Activated CD4-positive, alpha-beta T cell treated with anti-CD3 and anti-CD28 coated beads, Interleukin-2, amount 10 ng/mL, durations not matched to agents 7 days and 5 days (primary cell): Measurements from ENCODE around the gene NCKAP5. TPM values are rescaled to one million over a fixed set of nuclear protein-coding genes. Genes with fewer than 3 reads are reported as not detected.

Experiments
- CTCF ChIA-PET: fragments of 350-600 bp; sonication (Branson Sonifier 250); formaldehyde crosslinking; loops from one replicate; lab custom pipeline; 2021; ENCODE audit warnings: antibody characterized with exemption; lab: Charles Lee
- POLR2A ChIA-PET: fragments of 350-600 bp; sonication (Branson Sonifier 250); formaldehyde crosslinking; loops from one replicate; lab custom pipeline; 2021; ENCODE audit warnings: antibody characterized with exemption; lab: Charles Lee
- DNase-seq: peaks from one replicate; pipeline ENCODE4 v3.0.0-alpha.2; 2020
- H3K27ac Mint-ChIP-seq: one replicate; pipeline ENCODE4 v1.8.0; 2021; ENCODE audit warnings: mild to moderate bottlenecking, moderate library complexity, mixed read lengths
- H3K27me3 Mint-ChIP-seq: one replicate; pipeline ENCODE4 v1.8.0; 2021; ENCODE audit warnings: mixed read lengths
- H3K36me3 Mint-ChIP-seq: one replicate; pipeline ENCODE4 v1.8.0; 2021; ENCODE audit warnings: low read depth, mixed read lengths
- H3K4me1 Mint-ChIP-seq: one replicate; pipeline ENCODE4 v1.8.0; 2021; ENCODE audit warnings: mixed read lengths
- H3K4me3 Mint-ChIP-seq: one replicate; pipeline ENCODE4 v1.8.0; 2021; ENCODE audit warnings: mild to moderate bottlenecking, moderate library complexity, mixed read lengths
- H3K9me3 Mint-ChIP-seq: one replicate; pipeline ENCODE4 v1.8.0; 2021; ENCODE audit warnings: mixed read lengths
- total RNA-seq, 2 experiments: library from RNA; stranded (reverse); gene quantifications; one replicate each; pipeline ENCODE4 v1.2.3, GENCODE V29; 2021

NCKAP5 gene
- total RNA-seq, 2 experiments from 2014 or later = not detected

DNA sequence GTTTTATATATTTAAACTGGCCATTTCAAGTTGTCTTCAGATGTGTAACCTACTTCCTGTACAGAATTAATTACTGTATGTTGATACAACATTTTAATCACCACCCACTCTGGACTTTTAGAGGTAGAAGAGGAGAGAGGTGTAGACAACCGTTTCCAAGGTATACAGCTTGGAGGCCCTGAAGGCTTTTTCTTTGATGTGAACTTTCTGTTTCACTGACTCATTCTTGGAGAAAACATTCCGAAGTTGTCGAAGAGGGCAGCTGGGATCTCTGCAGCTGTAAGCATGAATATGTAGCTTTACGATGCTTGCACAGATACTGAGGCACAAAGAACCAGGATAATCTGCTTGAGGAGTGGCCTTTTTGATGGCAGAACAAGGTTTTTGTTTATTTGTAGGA is 137.0 kb downstream of the NCKAP5 start:
- H3K36me3 Mint-ChIP-seq = no peaks in the 10 kb centered on the region
- no peaks in the 10 kb centered on the region for H3K9me3 Mint-ChIP-seq

DNA sequence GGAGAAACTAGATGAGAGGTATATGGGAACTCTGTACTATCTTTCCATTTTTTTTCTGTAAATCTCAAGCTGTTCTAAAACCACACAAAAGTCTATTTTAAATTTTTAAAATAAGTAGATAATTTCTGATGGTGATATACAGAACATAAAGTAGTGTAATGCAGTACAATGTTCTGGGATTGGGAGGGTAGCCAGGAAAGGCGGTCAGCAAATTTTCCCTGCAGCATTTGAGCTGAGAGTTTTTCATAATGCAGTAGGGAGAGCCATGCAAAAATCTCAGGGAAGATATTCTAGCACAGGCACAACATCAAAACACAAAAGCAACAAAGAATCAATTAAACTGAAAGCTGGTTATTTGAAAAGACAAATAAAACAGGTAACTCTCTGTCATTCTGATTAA is 141.5 kb downstream of the NCKAP5 start:
- no peaks in the 10 kb centered on the region for H3K9me3 Mint-ChIP-seq
- POLR2A ChIA-PET = no interaction called here
- CTCF ChIA-PET = no interaction called here
- H3K27me3 Mint-ChIP-seq = no peaks in the 10 kb centered on the region
- H3K4me1 Mint-ChIP-seq = no peaks in the 10 kb centered on the region
- H3K27ac Mint-ChIP-seq = no peak overlapping the region
- DNase-seq = no peak
- no peaks in the 10 kb centered on the region for H3K36me3 Mint-ChIP-seq
- no peak overlapping the region for H3K4me3 Mint-ChIP-seq

More for the DNA sequence above, 137.0 kb downstream of the NCKAP5 start:
- no peak overlapping the region for H3K4me3 Mint-ChIP-seq
- no peaks in the 10 kb centered on the region for H3K27me3 Mint-ChIP-seq
- H3K4me1 Mint-ChIP-seq = no peaks in the 10 kb centered on the region
- DNase-seq = no peak
- CTCF ChIA-PET = no interaction called here
- no peak overlapping the region for H3K27ac Mint-ChIP-seq
- POLR2A ChIA-PET = no interaction called here

DNA sequence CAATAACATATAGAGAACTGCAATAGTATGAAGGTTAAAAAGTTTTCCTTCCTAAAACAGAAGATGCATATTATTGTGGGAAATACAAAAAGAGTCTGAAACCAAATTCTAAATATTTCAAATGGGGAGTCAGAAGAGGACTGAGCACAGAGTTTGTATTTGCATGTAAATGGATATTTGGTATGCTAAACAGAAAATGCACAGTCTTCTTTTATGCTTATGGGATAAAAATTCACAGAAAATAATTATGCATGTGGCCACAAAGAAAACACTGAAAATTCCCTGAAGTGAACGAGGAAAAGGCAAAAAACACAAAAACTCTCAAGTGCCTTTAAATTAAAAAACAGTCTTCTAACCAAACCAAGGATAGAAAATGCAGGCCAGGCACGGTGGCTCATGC is 142.7 kb downstream of the NCKAP5 start:
- POLR2A ChIA-PET = no interaction called here
- no peaks in the 10 kb centered on the region for H3K36me3 Mint-ChIP-seq
- H3K27me3 Mint-ChIP-seq = no peaks in the 10 kb centered on the region

DNA sequence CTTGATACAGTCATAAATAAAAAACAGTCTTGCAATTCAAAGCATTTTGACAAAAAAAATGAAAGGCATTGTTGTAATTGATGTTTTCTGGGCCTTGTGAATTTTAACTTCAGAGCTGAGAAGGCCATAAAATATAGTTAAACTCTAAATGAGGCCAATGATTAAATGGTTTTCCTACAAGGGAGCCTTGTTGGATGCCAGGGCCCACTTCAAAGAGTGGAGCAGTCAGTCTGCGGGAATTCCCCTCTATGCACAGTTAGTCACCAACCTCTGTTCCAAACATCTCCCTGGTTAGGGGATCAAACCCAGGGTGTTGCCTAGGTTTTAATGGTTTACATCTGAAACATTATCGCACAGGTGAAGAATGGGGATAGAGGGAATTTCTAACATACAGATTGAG is 143.4 kb downstream of the NCKAP5 start:
- ChIA-PET POLR2A (no interaction called here), CTCF (interaction anchor here (1.4 kb wide), 1 partner anchor 24 kb away, joined by 3 read pairs; no protein-coding TSS in a partner anchor)
- H3K4me3 Mint-ChIP-seq = no peak overlapping the region
- no peaks in the 10 kb centered on the region for H3K27me3 Mint-ChIP-seq
- H3K36me3 Mint-ChIP-seq = no peaks in the 10 kb centered on the region
- DNase-seq = no peak
- no peaks in the 10 kb centered on the region for H3K4me1 Mint-ChIP-seq
- no peak overlapping the region for H3K27ac Mint-ChIP-seq
- H3K9me3 Mint-ChIP-seq = no peaks in the 10 kb centered on the region

More for the DNA sequence above, 142.7 kb downstream of the NCKAP5 start:
- CTCF ChIA-PET = no interaction called here
- no peak overlapping the region for H3K27ac Mint-ChIP-seq
- no peak for DNase-seq
- no peaks in the 10 kb centered on the region for H3K4me1 Mint-ChIP-seq
- H3K9me3 Mint-ChIP-seq = no peaks in the 10 kb centered on the region
- H3K4me3 Mint-ChIP-seq = no peak overlapping the region

DNA sequence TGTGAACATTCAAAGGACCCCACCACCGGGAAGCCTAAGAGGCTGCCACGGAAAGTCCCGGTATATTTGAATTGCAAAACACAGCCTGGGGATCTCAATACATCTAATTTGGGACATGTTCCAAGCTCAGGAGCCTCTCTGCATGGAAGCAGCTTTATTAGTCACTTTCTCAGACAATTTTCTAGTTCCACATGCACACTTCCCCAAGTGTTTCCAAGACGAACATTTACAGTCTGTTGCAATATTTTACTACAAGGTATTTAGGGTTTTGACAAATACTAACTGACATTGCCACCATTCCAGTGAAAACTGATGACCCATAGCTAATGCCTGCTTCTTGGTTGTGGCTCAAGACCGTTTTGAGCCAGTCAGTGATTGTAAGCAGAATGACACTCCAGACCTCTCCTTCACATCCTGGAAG is 145.3 kb downstream of the NCKAP5 start:
- no peak for DNase-seq
- H3K4me1 Mint-ChIP-seq = no peaks in the 10 kb centered on the region
- ChIA-PET CTCF (no interaction called here), POLR2A (no interaction called here)
- no peaks in the 10 kb centered on the region for H3K27me3 Mint-ChIP-seq
- no peaks in the 10 kb centered on the region for H3K36me3 Mint-ChIP-seq
- H3K9me3 Mint-ChIP-seq = no peaks in the 10 kb centered on the region
- H3K4me3 Mint-ChIP-seq = no peak overlapping the region
- H3K27ac Mint-ChIP-seq = no peak overlapping the region

DNA sequence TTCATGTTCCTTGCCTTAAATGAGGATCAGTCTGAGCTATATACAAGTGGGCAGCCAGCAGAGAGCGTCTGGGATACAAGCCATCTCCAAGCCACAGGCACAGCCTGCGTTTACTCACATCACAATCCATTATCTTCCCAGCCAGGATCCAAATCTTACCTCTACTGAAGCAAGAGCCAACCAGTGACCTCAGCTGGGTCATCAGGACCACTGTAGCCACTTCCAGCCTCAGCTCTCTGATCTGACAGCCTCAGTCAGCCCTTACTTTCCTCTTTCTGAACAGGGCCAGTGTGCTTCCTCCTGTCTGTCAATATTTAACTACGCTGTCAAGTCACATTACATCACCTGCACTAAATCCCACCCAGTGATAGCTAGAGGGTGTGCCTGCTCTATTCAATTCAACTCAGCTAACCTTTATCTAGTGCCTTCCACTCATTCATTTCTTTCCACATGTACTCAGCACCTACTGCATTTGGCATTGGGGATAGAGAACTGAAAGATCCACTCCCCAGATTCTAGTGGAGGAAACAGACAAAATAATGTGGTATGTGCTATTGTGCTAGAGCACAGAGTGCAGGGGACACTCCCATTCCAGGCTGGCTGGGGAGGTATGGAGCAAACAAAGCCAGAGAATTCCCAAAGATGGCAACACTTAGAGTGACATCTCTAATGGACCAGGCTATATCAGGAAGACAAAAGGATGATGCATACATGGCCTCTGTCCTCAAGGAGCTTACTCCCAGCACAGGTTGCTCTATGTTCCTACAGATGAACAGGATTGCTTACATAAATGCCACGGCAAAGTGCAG is 146.5 kb downstream of the NCKAP5 start:
- no peak overlapping the region for H3K27ac Mint-ChIP-seq
- DNase-seq = no peak
- H3K9me3 Mint-ChIP-seq = no peaks in the 10 kb centered on the region
- no peaks in the 10 kb centered on the region for H3K27me3 Mint-ChIP-seq
- H3K4me3 Mint-ChIP-seq = no peak overlapping the region
- no peaks in the 10 kb centered on the region for H3K4me1 Mint-ChIP-seq
- CTCF ChIA-PET = no interaction called here
- H3K36me3 Mint-ChIP-seq = no peaks in the 10 kb centered on the region
- POLR2A ChIA-PET = no interaction called here

DNA sequence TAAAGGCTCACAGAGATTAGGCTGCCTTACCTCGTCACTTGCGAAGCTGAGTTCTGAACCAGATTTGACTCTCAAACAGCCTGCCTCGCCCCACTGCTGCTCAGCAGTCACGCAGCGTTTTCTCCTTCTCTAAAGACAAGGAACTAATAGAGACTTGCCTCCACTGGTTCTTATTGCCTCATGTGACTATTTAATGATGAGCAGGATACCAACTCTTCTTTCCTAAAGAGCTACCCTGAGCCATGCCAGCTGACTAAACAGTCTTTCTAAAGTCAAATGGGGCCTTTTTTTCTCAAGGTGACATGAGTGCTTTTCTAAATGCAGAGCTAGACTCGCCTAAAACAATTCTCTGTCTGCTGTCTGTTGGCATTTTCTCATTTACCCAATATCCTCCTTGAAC is 147.5 kb downstream of the NCKAP5 start:
- POLR2A ChIA-PET = no interaction called here
- H3K4me3 Mint-ChIP-seq = no peak overlapping the region
- no peak for DNase-seq
- no peaks in the 10 kb centered on the region for H3K9me3 Mint-ChIP-seq
- CTCF ChIA-PET = no interaction called here
- H3K4me1 Mint-ChIP-seq = no peaks in the 10 kb centered on the region
- H3K27ac Mint-ChIP-seq = no peak overlapping the region
- H3K36me3 Mint-ChIP-seq = no peaks in the 10 kb centered on the region
- no peaks in the 10 kb centered on the region for H3K27me3 Mint-ChIP-seq

DNA sequence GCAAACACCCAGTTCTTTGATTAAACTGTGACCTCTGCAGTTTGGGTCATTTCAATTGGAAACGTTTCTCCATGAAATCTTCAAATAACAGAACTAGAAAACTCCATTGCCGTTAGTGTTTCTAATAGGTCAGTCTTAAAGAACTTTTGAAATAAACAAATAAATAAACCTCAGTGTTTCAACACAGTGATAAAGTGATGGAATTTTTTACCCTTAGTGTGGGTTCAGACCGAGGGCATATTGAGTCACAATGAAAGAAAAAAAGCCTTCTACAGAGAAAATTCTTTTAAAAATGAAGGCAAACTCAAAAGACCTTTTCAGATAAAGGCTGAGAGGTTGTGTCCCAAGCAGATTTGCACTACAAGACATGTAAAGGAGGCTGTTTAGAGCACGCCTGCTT is 149.6 kb downstream of the NCKAP5 start:
- CTCF ChIA-PET = no interaction called here
- DNase-seq = no peak
- Mint-ChIP-seq H3K36me3 (no peaks in the 10 kb centered on the region), H3K9me3 (no peaks in the 10 kb centered on the region), H3K27ac (no peak overlapping the region), H3K4me1 (no peaks in the 10 kb centered on the region), H3K27me3 (no peaks in the 10 kb centered on the region), H3K4me3 (no peak overlapping the region)
- POLR2A ChIA-PET = no interaction called here

DNA sequence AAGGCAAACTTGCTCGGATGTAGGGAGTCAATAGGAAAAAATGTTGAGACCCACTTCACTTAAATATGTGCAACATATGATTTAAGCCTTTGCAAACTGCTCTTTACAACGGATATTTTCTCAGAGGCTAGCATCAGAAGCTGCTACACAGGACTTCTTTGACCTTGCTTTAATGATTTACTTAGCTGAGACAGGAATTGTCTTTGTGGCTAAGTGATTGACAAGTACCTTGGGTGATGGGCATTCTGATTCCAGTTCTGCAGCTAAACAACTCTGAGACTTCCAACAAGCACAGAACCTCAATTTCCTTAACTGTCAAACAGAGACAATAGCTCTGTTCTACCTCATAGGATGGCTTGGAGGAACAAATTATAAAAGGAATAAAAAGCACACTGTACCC is 150.2 kb downstream of the NCKAP5 start:
- Mint-ChIP-seq H3K9me3 (no peaks in the 10 kb centered on the region), H3K27ac (no peak overlapping the region), H3K27me3 (no peaks in the 10 kb centered on the region), H3K36me3 (no peaks in the 10 kb centered on the region), H3K4me3 (no peak overlapping the region), H3K4me1 (no peaks in the 10 kb centered on the region)
- ChIA-PET CTCF (no interaction called here), POLR2A (no interaction called here)
- DNase-seq = no peak

DNA sequence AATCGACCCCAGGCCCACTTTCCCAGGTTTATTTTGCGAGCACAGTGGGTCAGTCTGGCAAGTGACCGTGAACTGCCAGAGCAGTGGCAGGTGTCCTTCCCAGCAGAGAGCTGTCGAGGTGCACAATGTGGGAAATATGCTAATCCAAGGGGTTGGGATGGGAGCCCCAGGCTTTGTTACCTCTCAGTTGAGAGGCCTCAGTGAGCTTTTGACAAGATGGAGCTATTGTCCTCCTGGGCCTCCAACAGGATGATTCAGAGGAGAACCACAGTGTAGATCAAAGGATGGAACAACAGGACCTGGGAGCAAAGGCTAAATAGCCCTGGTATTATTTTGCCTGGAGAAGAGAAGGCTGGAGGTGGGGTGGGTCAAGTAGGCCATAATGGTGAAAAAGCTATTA is 150.8 kb downstream of the NCKAP5 start:
- CTCF ChIA-PET = no interaction called here
- no peaks in the 10 kb centered on the region for H3K9me3 Mint-ChIP-seq
- no peaks in the 10 kb centered on the region for H3K4me1 Mint-ChIP-seq
- no peak overlapping the region for H3K27ac Mint-ChIP-seq
- H3K36me3 Mint-ChIP-seq = no peaks in the 10 kb centered on the region
- no peaks in the 10 kb centered on the region for H3K27me3 Mint-ChIP-seq
- POLR2A ChIA-PET = no interaction called here
- no peak for DNase-seq
- no peak overlapping the region for H3K4me3 Mint-ChIP-seq

DNA sequence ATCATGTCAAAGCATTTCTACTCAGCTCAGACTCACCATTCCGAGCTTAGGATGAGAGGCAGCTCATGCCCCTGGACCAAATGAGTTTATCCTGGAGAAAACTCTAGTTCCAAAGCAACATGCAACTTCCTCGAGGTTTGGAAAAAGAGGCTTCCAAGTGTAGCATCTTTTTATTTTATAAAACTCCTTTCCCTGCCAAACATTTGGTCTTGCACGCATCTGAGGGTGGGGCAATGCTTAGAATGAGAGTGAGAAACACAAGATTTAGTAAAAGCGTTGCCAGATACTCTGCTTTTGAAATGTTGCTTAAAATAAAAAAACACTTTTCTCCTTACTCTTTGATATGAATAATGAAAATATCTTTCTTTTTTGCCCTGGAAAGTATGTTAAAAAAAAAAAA is 151.5 kb downstream of the NCKAP5 start:
- POLR2A ChIA-PET = no interaction called here

DNA sequence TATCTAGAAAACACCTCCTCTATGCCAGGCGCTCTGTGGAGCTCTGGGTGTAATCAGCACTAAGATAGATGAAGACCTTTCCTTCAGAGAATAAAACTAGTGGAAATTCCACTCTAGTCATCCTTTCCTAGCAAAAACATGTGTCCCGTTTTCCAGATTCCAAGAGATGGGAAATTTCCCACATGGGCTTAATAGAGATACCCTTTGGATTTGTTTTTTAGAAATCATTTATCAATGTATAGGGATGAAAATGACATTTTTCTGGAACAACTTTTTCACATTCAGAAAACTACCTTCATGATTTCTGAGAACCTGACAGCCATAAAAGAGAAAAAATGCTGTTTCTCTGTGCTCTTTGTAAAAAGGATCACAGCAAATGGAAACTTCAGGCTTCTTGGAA is 152.1 kb downstream of the NCKAP5 start:
- ChIA-PET CTCF (no interaction called here), POLR2A (no interaction called here)
- Mint-ChIP-seq H3K27me3 (no peaks in the 10 kb centered on the region), H3K4me1 (no peaks in the 10 kb centered on the region), H3K36me3 (no peaks in the 10 kb centered on the region), H3K9me3 (no peaks in the 10 kb centered on the region), H3K27ac (no peak overlapping the region), H3K4me3 (no peak overlapping the region)
- no peak for DNase-seq

More for the DNA sequence above, 151.5 kb downstream of the NCKAP5 start:
- no peaks in the 10 kb centered on the region for H3K9me3 Mint-ChIP-seq
- no peak overlapping the region for H3K27ac Mint-ChIP-seq
- no peaks in the 10 kb centered on the region for H3K27me3 Mint-ChIP-seq
- no peak overlapping the region for H3K4me3 Mint-ChIP-seq
- DNase-seq = no peak
- no peaks in the 10 kb centered on the region for H3K36me3 Mint-ChIP-seq
- H3K4me1 Mint-ChIP-seq = no peaks in the 10 kb centered on the region
- CTCF ChIA-PET = no interaction called here

DNA sequence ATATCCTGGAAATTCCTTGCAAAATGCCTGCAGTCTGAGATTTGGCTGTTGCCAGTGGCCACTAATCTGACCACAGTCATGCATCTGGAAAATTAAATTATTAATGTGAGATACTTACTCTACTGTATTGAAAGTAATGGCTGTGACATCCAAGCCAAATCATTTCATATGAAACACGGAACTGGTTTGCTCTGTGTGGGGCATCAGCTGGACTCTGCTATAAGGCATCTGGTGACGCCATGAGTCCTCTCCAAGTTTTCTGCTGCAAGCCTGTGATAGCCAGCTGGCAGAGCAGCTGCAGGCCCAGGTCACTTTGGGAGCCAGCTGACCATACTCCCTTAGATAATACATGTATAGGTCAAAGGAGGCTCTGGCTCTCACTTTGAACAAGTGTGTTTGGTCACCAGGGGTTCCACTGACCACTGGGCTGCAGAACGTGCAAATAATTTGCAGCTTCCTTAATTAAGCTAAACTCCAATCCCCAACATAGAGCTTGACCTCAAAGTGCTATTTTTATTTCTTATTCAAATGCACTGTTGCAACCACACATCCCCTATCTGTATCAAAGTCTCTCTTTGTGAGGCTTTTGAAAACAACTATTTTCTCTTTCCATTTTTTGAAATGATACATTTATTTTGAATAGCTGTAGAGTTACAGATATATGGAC is 152.9 kb downstream of the NCKAP5 start:
- POLR2A ChIA-PET = no interaction called here
- Mint-ChIP-seq H3K4me1 (no peaks in the 10 kb centered on the region), H3K27me3 (no peaks in the 10 kb centered on the region), H3K9me3 (no peaks in the 10 kb centered on the region), H3K4me3 (no peak overlapping the region), H3K27ac (no peak overlapping the region), H3K36me3 (no peaks in the 10 kb centered on the region)
- CTCF ChIA-PET = no interaction called here
- no peak for DNase-seq
